ENCODE data around the gene FRAS1.
"Not testable (repeated sequence)": the region's sequence is repeated elsewhere in the genome, so short reads cannot be mapped to it uniquely, and the experiment has no call there.

Gene FRAS1

GRCh38 chr4:78288327-78288726 lies 231.2 kb downstream of the FRAS1 start:
- no peak for DNase-seq (ENCODE audit: low read depth, low spot score)

- no peak for DNase-seq (ENCODE audit: low read depth, low spot score)
Measured at GRCh38 chr4:78291277-78291676, 234.2 kb downstream of the FRAS1 start.

DNA sequence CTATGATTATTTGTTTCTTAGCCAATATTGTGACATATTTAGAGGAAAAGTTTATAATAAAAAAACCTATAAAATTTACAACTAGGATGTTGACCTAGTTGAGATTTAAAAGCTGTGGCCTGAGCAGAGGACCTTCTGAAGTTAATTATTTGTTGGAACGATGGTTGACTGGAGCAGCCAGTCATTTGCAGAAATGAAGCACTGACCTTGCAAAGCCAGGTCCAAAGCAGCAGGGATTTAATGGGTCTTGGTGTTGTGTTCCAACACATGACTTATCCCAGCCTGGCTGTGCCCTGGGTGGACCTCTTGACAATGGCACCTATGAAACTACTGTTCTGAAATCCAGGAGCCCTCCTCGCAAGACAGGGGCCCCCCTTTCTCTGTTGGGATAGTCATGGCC lies 235.2 kb downstream of the FRAS1 start:
- no peak for DNase-seq (ENCODE audit: low read depth, low spot score)

- no peak for DNase-seq (ENCODE audit: low read depth, low spot score)
Measured at GRCh38 chr4:78292856-78293255, 235.7 kb downstream of the FRAS1 start.

- DNase-seq (ENCODE audit: low read depth, low spot score), result no peak
Measured at GRCh38 chr4:78293348-78293747, 236.2 kb downstream of the FRAS1 start.

- peak; percentile 17 for DNase-seq (ENCODE audit: low read depth, low spot score)
Measured at GRCh38 chr4:78293821-78294301, 236.7 kb downstream of the FRAS1 start.

GRCh38 chr4:78296261-78296660 lies 239.1 kb downstream of the FRAS1 start:
- no peak for DNase-seq (ENCODE audit: low read depth, low spot score)

DNA sequence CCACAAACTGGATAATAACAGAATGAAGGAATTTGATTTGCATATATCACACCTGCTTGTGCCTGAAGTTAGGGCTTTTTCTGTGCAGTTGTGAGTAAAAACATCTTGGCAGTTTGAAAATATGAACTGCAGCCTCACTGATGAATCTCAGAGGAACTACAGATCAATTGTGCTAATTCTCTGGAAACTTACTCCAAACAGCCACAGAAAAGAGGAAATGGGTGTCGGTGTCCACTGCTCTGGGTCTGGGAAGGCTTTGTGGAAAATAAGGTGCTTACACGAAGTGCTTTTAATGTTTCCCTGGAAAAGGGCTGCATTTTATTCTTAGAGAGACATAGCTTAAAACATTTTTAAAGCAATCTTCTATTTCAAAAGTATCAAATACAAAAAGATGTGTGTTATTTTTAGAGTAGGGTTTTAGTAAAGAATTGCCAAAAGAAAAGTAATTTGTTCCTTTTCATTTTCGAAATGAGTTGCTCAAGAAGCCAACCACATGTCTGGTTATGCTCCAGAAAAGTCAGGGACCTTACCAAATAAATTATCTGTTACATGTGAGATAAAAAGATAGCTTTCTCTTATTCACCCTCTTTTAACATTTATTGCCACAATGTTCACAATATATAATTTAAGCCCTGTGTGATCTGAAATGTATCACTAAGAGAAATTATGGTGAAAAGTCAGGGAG lies 240.1 kb downstream of the FRAS1 start:
- no peak for DNase-seq (ENCODE audit: low read depth, low spot score)

- DNase-seq (ENCODE audit: low read depth, low spot score), result no peak
Measured at GRCh38 chr4:78298618-78299017, 241.5 kb downstream of the FRAS1 start.

DNA sequence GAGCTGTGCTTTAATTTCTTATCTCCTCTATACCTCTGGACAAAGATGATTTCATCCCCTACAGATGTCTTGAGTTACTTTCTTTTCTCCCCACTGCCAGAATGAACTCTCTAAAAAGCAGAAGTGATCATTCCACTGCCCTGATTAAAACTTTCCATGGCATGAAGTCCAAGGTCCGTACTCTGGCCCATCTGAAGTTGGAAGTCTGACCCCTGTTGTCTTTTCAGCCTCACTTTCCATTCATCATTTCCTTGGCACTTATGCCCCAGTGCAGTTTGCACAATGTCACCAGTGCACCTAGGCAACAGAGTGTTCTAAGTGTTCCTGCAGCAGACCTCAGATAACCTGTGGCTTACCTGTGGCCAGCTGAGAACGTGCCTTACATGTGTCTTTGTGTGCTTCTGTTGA lies 242.4 kb downstream of the FRAS1 start:
- DNase-seq (ENCODE audit: low read depth, low spot score), result no peak

- DNase-seq (ENCODE audit: low read depth, low spot score), result not testable (repeated sequence)
Measured at GRCh38 chr4:78307263-78307662, 250.1 kb downstream of the FRAS1 start.

DNA sequence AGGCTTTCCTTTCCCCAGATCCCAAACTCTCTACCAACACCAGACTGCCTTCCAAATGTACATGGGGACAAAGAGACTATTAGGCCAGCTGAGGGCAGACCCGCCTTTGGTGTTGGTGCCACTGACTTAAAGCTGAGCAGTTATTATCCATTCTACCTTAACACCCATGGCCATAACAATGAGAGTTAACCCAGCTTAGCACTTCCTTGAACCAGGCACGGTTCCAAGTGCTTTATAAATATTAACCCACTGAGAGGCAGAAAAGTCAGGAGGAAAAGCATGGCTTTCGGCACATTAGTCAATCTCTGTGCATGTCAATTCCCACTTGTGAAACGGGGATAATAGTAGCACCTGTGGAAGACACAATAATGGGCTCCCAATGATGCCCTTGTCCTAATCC lies 251.4 kb downstream of the FRAS1 start:
- DNase-seq (ENCODE audit: low read depth, low spot score), result no peak

DNA sequence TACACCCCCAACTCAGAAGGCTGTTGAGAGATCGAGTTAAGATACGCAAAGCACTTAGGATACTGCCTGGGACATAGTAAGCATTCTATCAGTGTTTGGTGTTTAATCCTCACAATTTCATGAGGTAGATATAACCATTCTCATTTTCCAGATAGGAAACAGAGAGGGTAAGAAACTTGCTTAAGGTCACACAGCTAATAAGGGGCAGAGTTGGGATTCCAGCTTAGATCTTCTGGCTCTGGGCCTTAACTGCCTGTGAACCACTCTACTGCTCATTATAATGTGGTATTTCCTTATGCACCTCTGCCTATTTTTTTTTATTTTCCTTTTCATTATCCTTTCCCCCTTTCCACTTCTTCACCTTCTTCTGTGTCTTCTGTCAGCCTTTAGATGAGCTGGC lies 252.2 kb downstream of the FRAS1 start:
- no peak for DNase-seq (ENCODE audit: low read depth, low spot score)

- no peak for DNase-seq (ENCODE audit: low read depth, low spot score)
Measured at GRCh38 chr4:78310007-78310739, 253.1 kb downstream of the FRAS1 start.

GRCh38 chr4:78310740-78311115 lies 253.6 kb downstream of the FRAS1 start:
- no peak for DNase-seq (ENCODE audit: low read depth, low spot score)

DNA sequence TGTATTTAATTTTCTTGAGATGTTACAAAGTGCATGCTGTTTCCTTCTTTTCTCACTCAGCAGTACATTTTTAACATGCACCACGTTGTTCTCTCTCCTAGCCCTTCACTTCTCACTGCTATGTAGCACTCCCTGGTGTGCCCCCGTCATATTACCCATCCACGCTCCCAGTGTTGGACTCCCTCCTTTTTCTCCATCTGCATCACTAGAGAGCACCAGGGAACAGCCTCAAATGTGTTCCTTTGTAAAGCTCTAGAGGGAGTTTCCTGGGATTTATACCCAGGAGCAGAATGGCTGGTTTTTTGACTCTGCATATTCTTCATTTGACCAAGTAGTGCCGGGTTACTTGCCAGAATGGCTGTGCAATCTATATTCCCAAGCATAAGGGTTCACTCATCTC lies 254.2 kb downstream of the FRAS1 start:
- DNase-seq (ENCODE audit: low read depth, low spot score), result no peak

GRCh38 chr4:78312989-78313753 lies 256.0 kb downstream of the FRAS1 start:
- no peak for DNase-seq (ENCODE audit: low read depth, low spot score)

DNA sequence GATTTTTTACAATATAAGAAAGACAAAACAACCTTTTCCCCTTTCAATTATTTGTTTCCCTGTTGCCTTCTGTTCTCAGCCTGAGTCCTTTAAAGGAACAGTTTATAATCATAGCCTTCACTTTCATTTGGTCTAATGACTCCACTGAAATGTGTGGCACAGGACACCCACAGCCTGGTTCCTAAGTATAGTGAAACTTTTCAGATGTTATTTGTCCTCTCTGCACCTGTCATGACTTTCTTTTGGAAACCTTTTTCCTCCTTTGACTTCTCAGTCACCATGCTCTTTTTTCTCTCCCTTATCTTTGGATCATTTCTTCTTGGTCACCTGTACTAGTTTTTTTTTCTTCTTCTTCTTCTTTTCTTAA lies 256.6 kb downstream of the FRAS1 start:
- no peak for DNase-seq (ENCODE audit: low read depth, low spot score)

GRCh38 chr4:78318126-78318525 lies 261.0 kb downstream of the FRAS1 start:
- DNase-seq (ENCODE audit: low read depth, low spot score), result no peak

DNA sequence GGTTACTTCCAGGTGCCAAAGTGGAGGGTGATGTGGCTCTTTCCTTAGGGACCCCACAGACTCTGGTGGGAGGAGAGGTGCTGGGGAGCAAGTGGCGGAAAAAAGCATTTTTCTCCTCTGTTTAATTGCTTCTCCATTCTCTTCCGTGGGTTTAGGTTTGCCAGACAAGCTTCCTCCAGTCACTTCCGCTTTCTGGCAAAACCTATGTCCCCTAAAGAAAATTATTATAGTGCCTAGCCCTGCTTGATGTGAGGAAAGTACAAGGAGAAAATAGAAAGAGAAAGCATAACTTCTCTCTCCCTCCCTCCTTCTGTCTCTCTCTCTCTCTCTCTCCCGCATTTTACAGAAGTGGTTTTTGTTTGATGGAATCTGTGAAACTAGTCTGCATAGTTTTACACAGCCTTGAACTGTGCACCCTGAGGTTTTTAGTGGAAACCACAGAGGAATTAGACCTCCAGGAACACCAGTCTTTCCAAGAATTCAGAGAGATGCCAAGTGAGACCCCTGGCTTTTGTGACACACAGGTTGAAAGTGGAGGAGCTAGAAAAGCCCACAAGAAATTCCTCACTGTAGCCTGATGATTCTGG lies 263.3 kb downstream of the FRAS1 start:
- DNase-seq (ENCODE audit: low read depth, low spot score), result no peak

DNA sequence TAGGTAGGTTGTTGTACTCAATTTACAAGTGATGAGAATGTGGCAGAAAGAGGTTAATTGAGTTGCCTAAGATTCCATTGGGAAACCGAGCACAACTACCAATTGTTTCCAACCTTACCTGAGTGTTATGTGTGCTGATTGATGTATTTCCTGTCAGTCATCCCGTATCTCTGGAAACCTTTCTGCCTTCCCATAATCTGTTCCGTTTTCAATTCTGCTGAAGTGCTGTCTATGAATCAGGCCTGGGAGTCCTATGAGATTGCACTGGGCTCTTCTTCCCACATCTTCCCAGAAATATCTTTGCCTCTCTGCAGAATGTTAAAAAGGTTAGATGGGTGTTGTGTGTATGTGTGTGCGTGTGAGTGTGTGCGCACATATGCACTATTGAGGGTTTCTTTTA lies 264.9 kb downstream of the FRAS1 start:
- DNase-seq (ENCODE audit: low read depth, low spot score), result no peak

DNA sequence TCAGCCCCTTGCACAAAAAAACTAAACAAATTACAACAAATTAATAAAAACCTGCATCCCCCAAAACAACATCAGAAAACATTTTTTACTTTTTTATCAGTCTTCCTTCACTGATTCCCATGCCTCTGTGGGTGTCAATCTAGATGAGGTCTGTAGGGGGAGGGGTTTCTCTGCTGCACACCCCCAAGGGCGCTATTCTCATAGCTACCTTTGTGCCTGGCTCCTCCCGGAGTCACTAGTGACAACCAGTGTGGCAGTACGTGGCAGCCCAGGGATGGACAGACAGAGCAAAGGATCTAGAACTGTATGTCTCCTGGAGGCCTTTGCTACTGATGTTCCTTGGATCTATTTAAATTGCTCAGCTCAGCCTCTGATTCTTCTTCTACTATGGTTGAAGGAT lies 266.3 kb downstream of the FRAS1 start:
- DNase-seq (ENCODE audit: low read depth, low spot score), result no peak

Data from smooth muscle cell of the brain vasculature (primary cell).